Upper lobe of left lung (tissue), 4 donors: ENCODE data around the gene MYO16.

Experiments used
- CTCF ChIP-seq, 6 experiments: fragments of 450-650 bp in 4 of 6; fragments of 200-600 bp in 2 of 6; sonication (generic) in 2 of 6; IDR thresholded peaks; one replicate each; pipeline ENCODE4 v1.5.1; 2016 to 2019; ENCODE audit warnings: antibody characterized with exemption in 6 of 6
- EP300 ChIP-seq, 4 donors: sonication (generic); formaldehyde crosslinking; IDR thresholded peaks; one replicate each; pipeline ENCODE4 v1.5.1; 2017; ENCODE audit warnings: antibody characterized with exemption in 4 of 4, control low read depth in 2 of 4
- POLR2A ChIP-seq, 4 donors: fragments of 450-650 bp; IDR thresholded peaks; one replicate each; pipeline ENCODE4 v1.5.1; 2016 to 2017; ENCODE audit warnings: antibody characterized with exemption in 4 of 4, mild to moderate bottlenecking in 2 of 4
- POLR2AphosphoS5 ChIP-seq, 2 donors: sonication (generic); formaldehyde crosslinking; IDR thresholded peaks; one replicate each; pipeline ENCODE4 v1.5.1; 2017; ENCODE audit warnings: antibody characterized with exemption in 2 of 2

GRCh38 chr13:108984251-108984920 lies 355.0 kb downstream of the MYO16 start:
- no peak for TF ChIP-seq CTCF (IDR thresholded peaks at IDR 0.05)
- no peak for TF ChIP-seq EP300 (IDR thresholded peaks at IDR 0.05)
- TF ChIP-seq POLR2A (IDR thresholded peaks at IDR 0.05) = no peak
- no peak for TF ChIP-seq POLR2AphosphoS5 (IDR thresholded peaks at IDR 0.05)
